GM21515 (cell line): ENCODE results near the gene TUT7.

Experiments used
- ATAC-seq: cut with Tn5 transposase; IDR thresholded peaks from one replicate; pipeline ENCODE4 v1.9.1; 2021; ENCODE audit not compliant: unreplicated experiment

Gene TUT7

GRCh38 chr9:86262492-86262891 lies 91.7 kb downstream of the TUT7 start:
- no peak for ATAC-seq

DNA sequence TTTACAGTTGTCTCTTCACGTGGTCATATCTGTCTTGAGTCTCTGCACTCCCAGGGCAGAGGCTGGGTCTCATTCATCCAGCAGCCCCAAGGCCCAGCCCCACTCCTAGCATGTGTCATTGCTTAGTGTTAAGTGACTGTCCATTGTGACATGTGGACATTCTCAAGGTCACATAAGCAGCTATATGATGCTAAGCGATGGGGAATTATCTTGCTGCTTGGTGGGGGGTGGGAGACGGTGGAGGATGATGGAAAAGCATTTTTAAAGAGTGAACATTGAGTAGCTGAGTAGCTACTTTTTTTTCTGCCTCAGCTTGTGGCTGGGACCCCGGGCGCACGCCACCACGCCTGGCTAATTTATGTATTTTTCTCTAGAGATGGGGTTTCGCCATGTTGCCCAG lies 94.7 kb downstream of the TUT7 start, which contains the start of gene C9orf153:
Gene C9orf153 (minus strand): TSS at position 101 of the 400 bp plus-strand sequence. CDS start 30,054 bp downstream, outside the sequence.
- no peak for ATAC-seq

- ATAC-seq = no peak
These were observed 96.8 kb downstream of the TUT7 start for GRCh38 chr9:86257391-86257790.

DNA sequence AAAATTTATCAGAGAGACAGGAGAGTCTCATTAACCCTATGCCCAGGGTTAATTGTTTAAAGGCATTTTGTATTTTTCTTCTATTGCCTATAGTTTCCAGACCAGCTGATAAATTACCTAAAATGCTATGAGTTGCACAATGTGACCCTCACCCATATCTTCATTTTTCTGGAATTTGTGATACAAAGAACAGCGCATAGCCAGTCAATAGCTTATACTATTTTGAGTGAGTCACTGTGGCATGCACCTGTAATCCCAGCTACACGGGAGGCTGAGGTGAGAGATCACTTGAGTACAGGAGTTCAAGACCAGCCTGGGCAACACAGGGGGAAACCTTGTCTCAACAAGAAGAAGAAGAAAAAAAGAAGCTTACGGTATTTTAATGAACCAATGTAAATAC lies 97.6 kb downstream of the TUT7 start:
- ATAC-seq = no peak

GRCh38 chr9:86253577-86253976 lies 100.6 kb downstream of the TUT7 start:
- ATAC-seq = no peak

DNA sequence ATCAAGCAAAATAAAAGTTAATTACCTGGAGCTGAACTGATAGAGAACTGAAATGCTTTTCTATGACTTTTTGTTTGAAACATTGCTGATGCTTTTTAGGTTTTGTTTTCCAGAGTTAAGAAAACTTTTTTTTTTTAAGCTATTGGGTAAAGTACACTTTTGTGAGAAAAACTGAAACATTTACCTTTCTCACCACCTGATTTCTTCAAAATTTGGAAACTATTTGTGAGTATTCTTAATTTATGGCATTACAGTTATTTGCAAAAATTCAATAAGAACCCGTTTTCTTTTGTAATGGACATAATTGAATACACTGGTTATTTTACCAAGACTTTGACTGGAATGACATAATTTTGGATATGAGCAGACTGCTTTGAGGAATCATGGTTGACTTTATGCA lies 101.3 kb downstream of the TUT7 start:
- ATAC-seq = no peak

- ATAC-seq = no peak
These were observed 104.1 kb downstream of the TUT7 start for GRCh38 chr9:86250123-86250522.

DNA sequence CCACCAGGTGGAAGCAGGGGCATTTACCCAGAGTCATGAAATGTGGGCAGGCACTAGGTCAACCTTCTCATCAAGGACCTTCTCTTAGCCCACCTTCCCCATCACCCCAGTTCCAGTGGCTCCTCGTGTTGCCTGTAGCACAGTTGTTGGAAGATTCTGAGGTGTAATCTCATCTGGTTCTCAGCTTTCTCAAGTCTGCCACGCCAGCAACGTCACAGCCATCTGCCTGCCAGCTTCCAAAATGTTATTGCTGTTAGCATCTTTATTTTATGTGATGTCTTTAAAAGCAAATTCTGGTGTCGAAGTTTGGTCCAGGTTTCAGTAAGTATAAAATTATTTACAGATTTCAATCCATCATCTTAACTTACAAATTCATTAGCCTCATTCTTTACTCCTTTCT lies 105.5 kb downstream of the TUT7 start:
- no peak for ATAC-seq

- ATAC-seq = peak; percentile 88
These were observed 107.5 kb downstream of the TUT7 start for GRCh38 chr9:86246752-86247161.

DNA sequence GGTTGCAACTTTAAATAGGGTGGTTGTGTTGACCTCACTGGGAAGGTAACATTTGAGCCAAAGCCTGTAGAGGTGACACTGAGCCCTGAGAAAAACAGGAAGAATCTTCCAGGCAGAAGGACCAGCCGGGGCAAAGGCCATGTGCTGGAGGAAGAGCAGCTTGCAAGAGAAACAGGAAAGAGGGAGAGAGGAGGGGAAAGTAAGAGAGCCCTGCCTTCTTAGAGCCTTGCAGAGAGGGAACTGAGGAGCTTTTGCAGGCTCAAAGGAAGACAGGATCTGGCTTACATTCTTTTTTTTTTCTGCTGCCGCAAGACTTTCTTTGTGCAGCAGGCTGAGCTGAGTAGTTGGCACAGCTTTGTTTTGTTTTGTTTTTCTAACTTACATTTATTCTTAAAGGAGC lies 112.1 kb downstream of the TUT7 start:
- ATAC-seq = no peak

DNA sequence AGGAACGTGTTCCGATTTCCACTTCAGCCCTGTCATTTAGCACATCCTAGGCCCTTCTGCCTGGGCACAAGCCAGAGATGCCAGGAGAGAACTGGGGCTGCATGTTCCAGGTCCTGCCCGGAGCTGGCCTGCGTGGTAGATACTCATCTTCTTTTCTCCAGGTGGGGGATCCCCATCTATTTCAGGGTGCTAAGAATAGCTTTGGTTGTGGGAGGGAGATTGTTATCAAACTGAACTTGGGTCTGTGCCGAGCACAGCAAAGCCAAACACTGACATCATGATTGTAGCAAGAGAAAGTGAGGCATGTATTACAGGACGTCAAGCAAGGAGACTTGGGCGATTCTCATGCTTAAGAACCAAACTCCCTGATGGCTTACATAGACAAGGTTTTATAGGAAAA lies 113.0 kb downstream of the TUT7 start:
- ATAC-seq = no peak

DNA sequence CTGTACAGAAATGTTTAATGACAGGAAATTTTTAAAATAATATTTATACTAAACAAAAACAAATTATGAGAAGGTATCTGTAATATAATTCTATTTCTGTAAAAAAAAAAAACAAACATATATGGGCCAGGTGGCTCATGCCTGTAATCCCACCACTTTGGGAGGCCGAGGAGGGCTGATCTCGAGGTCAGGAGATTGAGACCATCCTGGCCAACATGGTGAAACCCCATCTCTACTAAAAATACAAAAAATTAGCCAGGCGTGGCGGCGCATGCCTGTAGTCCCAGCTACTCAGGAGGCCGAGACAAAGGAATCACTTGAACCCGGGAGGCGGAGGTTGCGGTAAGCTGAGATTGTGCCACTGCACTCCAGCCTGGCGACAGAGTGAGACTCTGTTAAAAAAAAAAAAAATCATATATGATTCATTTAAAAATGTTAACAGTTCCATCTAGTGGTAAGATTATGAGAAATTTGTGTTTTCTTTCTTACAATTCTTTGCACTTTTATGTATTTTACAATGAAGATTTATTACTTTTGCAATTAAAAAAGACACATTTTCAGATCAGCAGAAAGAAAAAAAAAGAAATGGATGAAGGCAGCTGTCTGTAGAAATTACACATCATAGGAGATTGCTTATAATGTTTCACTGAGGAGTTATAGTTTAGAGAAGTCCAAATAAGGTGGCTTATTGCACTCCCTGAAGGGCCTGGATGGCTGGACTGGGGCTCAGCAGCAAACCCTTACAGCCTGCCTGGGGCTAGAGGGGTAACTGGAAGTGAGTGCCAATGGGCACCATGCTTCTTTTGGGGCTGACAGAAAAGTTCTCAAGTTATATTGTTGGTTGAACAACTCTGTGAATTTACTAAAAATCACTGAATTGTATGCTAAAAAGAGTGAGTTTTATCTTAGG lies 115.1 kb downstream of the TUT7 start:
- ATAC-seq = no peak
